HCT116 (cell line): ENCODE measurements around the gene ZNF83. TPM values are rescaled to one million over a fixed set of nuclear protein-coding genes. Genes with fewer than 3 reads are reported as not detected.

Experiments
- ATAC-seq: fragments of 200-7000 bp; cut with Tn5 transposase; 2 replicates; pipeline ENCODE4 v1.9.1; 2020; ENCODE audit warnings: mild to moderate bottlenecking, moderate library complexity
- BruUV-seq: library from RNA; stranded (reverse); fragments of 400-500 nt; replicated peaks from 2 replicates; lab custom pipeline; 2021; lab: Mats Ljungman, UMichigan
- CTCF ChIA-PET: fragments of 300-600 bp; sonication (Branson Sonifier 250); formaldehyde crosslinking; loops from one replicate; lab custom pipeline; 2021; ENCODE audit warnings: antibody characterized with exemption; lab: Charles Lee
- POLR2A ChIA-PET: fragments of 300-600, 350-600 bp; sonication (Branson Sonifier 250); formaldehyde crosslinking; loops from one replicate; lab custom pipeline; 2021; ENCODE audit warnings: antibody characterized with exemption; lab: Charles Lee
- RAD21 ChIA-PET, 2 experiments: fragments of 300-600 bp; sonication (Branson Sonifier 250); formaldehyde crosslinking; loops; one replicate each; lab custom pipeline; 2023; ENCODE audit warnings: low total read pairs in 2 of 2; ENCODE audit not compliant: uncharacterized antibody in 2 of 2, unreplicated experiment in 2 of 2, low non-redundant PET in 1 of 2; lab: Charles Lee
- DNase-seq: peaks from one replicate; pipeline ENCODE4 v3.0.0-alpha.2; 2010; ENCODE audit warnings: low read depth, low spot score
- H2AFZ ChIP-seq: fragments of 200-600 bp; shearing (Covaris generic), sonication (generic); 2 replicates; pipeline ENCODE4 v1.6.1; 2017; ENCODE audit warnings: low read depth, mixed run types, mixed read lengths, antibody characterized with exemption, low read length; ENCODE audit not compliant: poor library complexity, severe bottlenecking
- H3K27ac ChIP-seq: 2 replicates; pipeline ENCODE4 v1.5.1; 2012; ENCODE audit warnings: low read depth, low read length
- H3K27me3 ChIP-seq: fragments of 200-600 bp; sonication (generic); 2 replicates; pipeline ENCODE4 v1.6.1; 2016; ENCODE audit warnings: mixed run types, low read length, mixed read lengths; ENCODE audit not compliant: insufficient read depth
- H3K36me3 ChIP-seq, 2 experiments: fragments of 200-500 bp in 1 of 2; fragments of 200-600 bp in 1 of 2; sonication (Bioruptor generic) in 1 of 2; sonication (generic) in 1 of 2; 2 replicates each; pipeline versions ENCODE4 v1.5.1 to v1.6.1; 2014 to 2016; ENCODE audit warnings: low read length in 2 of 2, inconsistent platforms in 1 of 2, mixed read lengths in 1 of 2, mixed run types in 1 of 2; ENCODE audit not compliant: insufficient read depth in 2 of 2, control insufficient read depth in 1 of 2
- H3K4me1 ChIP-seq, 2 experiments: fragments of 200-600 bp in 1 of 2; sonication (generic) in 1 of 2; 2 replicates each; pipeline versions ENCODE4 v1.5.1 to v1.6.1; 2012 to 2017; ENCODE audit warnings: low read length in 2 of 2, inconsistent platforms in 1 of 2, mild to moderate bottlenecking in 1 of 2, mixed read lengths in 1 of 2, mixed run types in 1 of 2, moderate library complexity in 1 of 2; ENCODE audit not compliant: insufficient read depth in 2 of 2, control insufficient read depth in 1 of 2
- H3K4me2 ChIP-seq: fragments of 200-600 bp; sonication (generic); 2 replicates; pipeline ENCODE4 v1.6.1; 2017; ENCODE audit warnings: mixed run types, low read length, mixed read lengths
- H3K4me3 ChIP-seq, 2 experiments: fragments of 200-600 bp in 1 of 2; sonication (generic) in 1 of 2; replicated peaks in 1 of 2; 2 replicates each; pipeline ENCODE4 v1.5.1; 2011 to 2016; ENCODE audit warnings: low read length in 2 of 2, control low read depth in 1 of 2, low read depth in 1 of 2, mild to moderate bottlenecking in 1 of 2, mixed read lengths in 1 of 2, mixed run types in 1 of 2
- H3K79me2 ChIP-seq: fragments of 200-600 bp; sonication (generic); 2 replicates; pipeline ENCODE4 v1.6.1; 2017; ENCODE audit warnings: mild to moderate bottlenecking, mixed run types, low read length, moderate library complexity, mixed read lengths; ENCODE audit not compliant: insufficient read depth
- H3K9ac ChIP-seq: fragments of 200-600 bp; sonication (generic); 2 replicates; pipeline ENCODE4 v1.6.1; 2016; ENCODE audit warnings: low read length, mixed read lengths
- H3K9me2 ChIP-seq: fragments of 200-600 bp; sonication (generic), shearing (Covaris generic); 2 replicates; pipeline ENCODE4 v1.6.1; 2017; ENCODE audit warnings: mixed run types, mild to moderate bottlenecking, moderate library complexity; ENCODE audit not compliant: insufficient read depth
- H3K9me3 ChIP-seq, 2 experiments: fragments of 200-500 bp in 1 of 2; fragments of 200-600 bp in 1 of 2; sonication (Bioruptor generic) in 1 of 2; sonication (generic) in 1 of 2; 2 replicates each; pipeline ENCODE4 v1.6.1; 2014 to 2017; ENCODE audit warnings: low read length in 2 of 2, mixed read lengths in 2 of 2, inconsistent platforms in 1 of 2, low read depth in 1 of 2, mild to moderate bottlenecking in 1 of 2, mixed run types in 1 of 2, moderate library complexity in 1 of 2; ENCODE audit not compliant: control insufficient read depth in 1 of 2, insufficient read depth in 1 of 2
- H4K20me1 ChIP-seq: fragments of 200-600 bp; sonication (generic), shearing (Covaris generic); 2 replicates; pipeline ENCODE4 v1.6.1; 2017; ENCODE audit warnings: mixed run types, mild to moderate bottlenecking, moderate library complexity; ENCODE audit not compliant: insufficient read depth
- ATF3 ChIP-seq: IDR thresholded peaks from 2 replicates; pipeline ENCODE4 v1.6.1; 2012
- CBX3 ChIP-seq: IDR thresholded peaks from 2 replicates; pipeline ENCODE4 v1.6.1; 2012; ENCODE audit warnings: low read depth
- CEBPB ChIP-seq: IDR thresholded peaks from 2 replicates; pipeline ENCODE4 v1.6.1; 2012; ENCODE audit warnings: low read depth
- ELF1 ChIP-seq: IDR thresholded peaks from 2 replicates; pipeline ENCODE4 v1.6.1; 2012; ENCODE audit warnings: low read depth, borderline replicate concordance
- EZH2 ChIP-seq: fragments of 200-600 bp; sonication (generic); IDR thresholded peaks from 2 replicates; pipeline ENCODE4 v1.6.1; 2017; ENCODE audit warnings: antibody characterized with exemption, mixed run types
- EZH2phosphoT487 ChIP-seq: fragments of 200-600 bp; IDR thresholded peaks from 2 replicates; pipeline ENCODE4 v1.6.1; 2018; ENCODE audit warnings: antibody characterized with exemption, borderline replicate concordance
- FOSL1 ChIP-seq: IDR thresholded peaks from 2 replicates; pipeline ENCODE4 v1.6.1; 2012; ENCODE audit warnings: low read depth
- POLR2A ChIP-seq: IDR thresholded peaks from 2 replicates; pipeline ENCODE4 v1.7.0; 2011; ENCODE audit warnings: borderline replicate concordance; ENCODE audit not compliant: insufficient read depth, insufficient read length; ENCODE audit errors: extremely low read depth
- POLR2AphosphoS5 ChIP-seq: IDR thresholded peaks from 2 replicates; pipeline ENCODE4 v1.6.1; 2011; ENCODE audit warnings: mild to moderate bottlenecking, low read depth, low read length, moderate library complexity
- RAD21 ChIP-seq: IDR thresholded peaks from 2 replicates; pipeline ENCODE4 v1.6.1; 2012; ENCODE audit warnings: low read depth, mild to moderate bottlenecking
- SP1 ChIP-seq: IDR thresholded peaks from 2 replicates; pipeline ENCODE4 v1.6.1; 2012; ENCODE audit warnings: low read depth
- SRF ChIP-seq: IDR thresholded peaks from 2 replicates; pipeline ENCODE4 v1.6.1; 2012; ENCODE audit warnings: low read depth
- YY1 ChIP-seq: IDR thresholded peaks from 2 replicates; pipeline ENCODE4 v1.6.1; 2011; ENCODE audit warnings: low read length, low read depth, moderate library complexity, mild to moderate bottlenecking; ENCODE audit not compliant: insufficient replicate concordance; ENCODE audit errors: extremely low read depth
- ZFX ChIP-seq: fragments of 450-650 bp; IDR thresholded peaks from 2 replicates; pipeline ENCODE4 v1.6.1; 2017
- intact Hi-C: fragments of 100-400 bp; cut with micrococcal nuclease; formaldehyde crosslinking; loops from 2 replicates; pipeline ENCODE4 v1.10.0; 2022
- total RNA-seq: library from RNA; stranded (reverse); gene quantifications from one replicate; pipeline ENCODE4 v1.2.1, GENCODE V29; 2021; ENCODE audit not compliant: unreplicated experiment
- TF ChIP-seq, protein P1 (sequence below): IDR thresholded peaks from 2 replicates; pipeline ENCODE4 v1.6.1; 2012
- TF ChIP-seq, protein P2 (sequence below): IDR thresholded peaks from 2 replicates; pipeline ENCODE4 v1.6.1; 2012; ENCODE audit warnings: low read depth
- TF ChIP-seq, protein P3 (sequence below), 3 experiments: fragments of 200-600 bp in 1 of 3; sonication (generic) in 1 of 3; IDR thresholded peaks in 2 of 3; conservative IDR thresholded peaks in 1 of 3; 2 replicates each; pipeline ENCODE4 v1.5.1; 2012 to 2017; ENCODE audit warnings: low read depth in 2 of 3, low read length in 2 of 3, antibody characterized with exemption in 1 of 3, borderline replicate concordance in 1 of 3, control low read depth in 1 of 3, mild to moderate bottlenecking in 1 of 3, mixed read lengths in 1 of 3, mixed run types in 1 of 3, moderate library complexity in 1 of 3; ENCODE audit not compliant: insufficient read depth in 1 of 3

Gene ZNF83
- total RNA-seq, 1 experiment from 2014 or later = 34.2 TPM

DNA sequence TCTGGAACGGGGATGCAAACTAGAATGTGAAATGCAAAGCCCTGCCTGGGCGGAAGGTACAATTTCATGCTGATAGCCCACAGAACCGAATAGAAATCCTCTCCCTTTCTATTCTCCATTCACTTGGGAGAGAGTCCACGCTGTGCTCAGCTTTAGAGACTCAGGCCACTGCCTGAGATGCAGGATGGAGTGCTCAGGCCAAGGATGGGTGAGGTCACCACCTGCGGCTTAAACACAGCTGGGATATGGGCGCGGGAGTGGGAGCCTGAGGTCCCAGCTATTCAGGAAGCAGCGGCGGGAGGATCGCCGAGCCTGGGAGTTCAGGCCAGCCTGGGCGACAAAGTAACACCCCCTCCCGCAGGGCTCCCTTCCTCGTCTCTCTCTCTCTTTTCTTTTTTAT lies 446 bp upstream of the ZNF83 start:
- Histone ChIP-seq H3K9me2 (no peaks in the 10 kb centered on the region), H3K27me3 (no peaks in the 10 kb centered on the region), H3K27ac (no peak overlapping the region), H3K9me3 (no peaks in the 10 kb centered on the region; a peak in 2 of 4 replicates), H2AFZ (no peak overlapping the region), H4K20me1 (no peaks in the 10 kb centered on the region), H3K4me2 (peak overlapping the region; percentile 93), H3K36me3 (peaks cover 0 to 2% of the 10 kb centered on the region in 2 experiments; a peak in 1 of 4 replicates), H3K4me3 (peak overlapping the region; percentile 13 to 78), H3K9ac (no peak overlapping the region), H3K79me2 (no peaks in the 10 kb centered on the region), H3K4me1 (peaks cover 0 to 11% of the 10 kb centered on the region in 2 experiments; a peak in 1 of 4 replicates)
- TF ChIP-seq ZFX (no peak), EZH2 (no peak), FOSL1 (no peak), POLR2AphosphoS5 (no peak), CEBPB (no peak), SP1 (no peak), ATF3 (no peak), EZH2phosphoT487 (no peak), ELF1 (no peak), SRF (no peak), RAD21 (no peak), YY1 (no peak), CBX3 (no peak), POLR2A (no peak)
- TF ChIP-seq, protein P1, sequence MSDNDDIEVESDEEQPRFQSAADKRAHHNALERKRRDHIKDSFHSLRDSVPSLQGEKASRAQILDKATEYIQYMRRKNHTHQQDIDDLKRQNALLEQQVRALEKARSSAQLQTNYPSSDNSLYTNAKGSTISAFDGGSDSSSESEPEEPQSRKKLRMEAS = no peak
- TF ChIP-seq, protein P2, sequence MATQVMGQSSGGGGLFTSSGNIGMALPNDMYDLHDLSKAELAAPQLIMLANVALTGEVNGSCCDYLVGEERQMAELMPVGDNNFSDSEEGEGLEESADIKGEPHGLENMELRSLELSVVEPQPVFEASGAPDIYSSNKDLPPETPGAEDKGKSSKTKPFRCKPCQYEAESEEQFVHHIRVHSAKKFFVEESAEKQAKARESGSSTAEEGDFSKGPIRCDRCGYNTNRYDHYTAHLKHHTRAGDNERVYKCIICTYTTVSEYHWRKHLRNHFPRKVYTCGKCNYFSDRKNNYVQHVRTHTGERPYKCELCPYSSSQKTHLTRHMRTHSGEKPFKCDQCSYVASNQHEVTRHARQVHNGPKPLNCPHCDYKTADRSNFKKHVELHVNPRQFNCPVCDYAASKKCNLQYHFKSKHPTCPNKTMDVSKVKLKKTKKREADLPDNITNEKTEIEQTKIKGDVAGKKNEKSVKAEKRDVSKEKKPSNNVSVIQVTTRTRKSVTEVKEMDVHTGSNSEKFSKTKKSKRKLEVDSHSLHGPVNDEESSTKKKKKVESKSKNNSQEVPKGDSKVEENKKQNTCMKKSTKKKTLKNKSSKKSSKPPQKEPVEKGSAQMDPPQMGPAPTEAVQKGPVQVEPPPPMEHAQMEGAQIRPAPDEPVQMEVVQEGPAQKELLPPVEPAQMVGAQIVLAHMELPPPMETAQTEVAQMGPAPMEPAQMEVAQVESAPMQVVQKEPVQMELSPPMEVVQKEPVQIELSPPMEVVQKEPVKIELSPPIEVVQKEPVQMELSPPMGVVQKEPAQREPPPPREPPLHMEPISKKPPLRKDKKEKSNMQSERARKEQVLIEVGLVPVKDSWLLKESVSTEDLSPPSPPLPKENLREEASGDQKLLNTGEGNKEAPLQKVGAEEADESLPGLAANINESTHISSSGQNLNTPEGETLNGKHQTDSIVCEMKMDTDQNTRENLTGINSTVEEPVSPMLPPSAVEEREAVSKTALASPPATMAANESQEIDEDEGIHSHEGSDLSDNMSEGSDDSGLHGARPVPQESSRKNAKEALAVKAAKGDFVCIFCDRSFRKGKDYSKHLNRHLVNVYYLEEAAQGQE = no peak
- TF ChIP-seq, protein P3, sequence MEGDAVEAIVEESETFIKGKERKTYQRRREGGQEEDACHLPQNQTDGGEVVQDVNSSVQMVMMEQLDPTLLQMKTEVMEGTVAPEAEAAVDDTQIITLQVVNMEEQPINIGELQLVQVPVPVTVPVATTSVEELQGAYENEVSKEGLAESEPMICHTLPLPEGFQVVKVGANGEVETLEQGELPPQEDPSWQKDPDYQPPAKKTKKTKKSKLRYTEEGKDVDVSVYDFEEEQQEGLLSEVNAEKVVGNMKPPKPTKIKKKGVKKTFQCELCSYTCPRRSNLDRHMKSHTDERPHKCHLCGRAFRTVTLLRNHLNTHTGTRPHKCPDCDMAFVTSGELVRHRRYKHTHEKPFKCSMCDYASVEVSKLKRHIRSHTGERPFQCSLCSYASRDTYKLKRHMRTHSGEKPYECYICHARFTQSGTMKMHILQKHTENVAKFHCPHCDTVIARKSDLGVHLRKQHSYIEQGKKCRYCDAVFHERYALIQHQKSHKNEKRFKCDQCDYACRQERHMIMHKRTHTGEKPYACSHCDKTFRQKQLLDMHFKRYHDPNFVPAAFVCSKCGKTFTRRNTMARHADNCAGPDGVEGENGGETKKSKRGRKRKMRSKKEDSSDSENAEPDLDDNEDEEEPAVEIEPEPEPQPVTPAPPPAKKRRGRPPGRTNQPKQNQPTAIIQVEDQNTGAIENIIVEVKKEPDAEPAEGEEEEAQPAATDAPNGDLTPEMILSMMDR (IDR thresholded peaks at IDR 0.05 in 2 of 3, conservative IDR thresholded peaks at IDR 0.05 in 1 of 3; ENCODE audit: borderline replicate concordance in 1 of 3, insufficient read depth in 1 of 3, low read depth in 2 of 3, low read length in 2 of 3) = no peak
- DNase-seq = no peak
- ChIA-PET POLR2A (no interaction called here), CTCF (no interaction called here), RAD21 (no interaction called here)
- ATAC-seq = peak; percentile 3; the same call in 1 of the 2 replicates
- intact Hi-C loops = no loop called here
- BruUV-seq = no TSS peak
